B cell (primary cell): Measurements from ENCODE around the gene SHMT2. TPM values are rescaled to one million over a fixed set of nuclear protein-coding genes. Genes with fewer than 3 reads are reported as not detected.

ENCODE experiments used
- ATAC-seq: fragments of 200-7000 bp; cut with Tn5 transposase; one replicate; pipeline ENCODE4 v1.10.0; 2021; ENCODE audit warnings: low read depth, mild to moderate bottlenecking, moderate number of reproducible peaks, moderate library complexity
- CTCF ChIA-PET: fragments of 350-600 bp; sonication (Branson Sonifier 250); formaldehyde crosslinking; loops from one replicate; lab custom pipeline; 2021; ENCODE audit warnings: antibody characterized with exemption, inconsistent platforms; lab: Charles Lee
- POLR2A ChIA-PET: fragments of 350-600 bp; sonication (Branson Sonifier 250); formaldehyde crosslinking; loops from one replicate; lab custom pipeline; 2021; ENCODE audit warnings: antibody characterized with exemption; lab: Charles Lee
- DNase-seq: peaks from one replicate; pipeline ENCODE4 v3.0.0; 2013
- H2AFZ ChIP-seq: 2 replicates; pipeline ENCODE4 v1.6.1; 2012; ENCODE audit warnings: mild to moderate bottlenecking, low read depth, low read length; ENCODE audit not compliant: insufficient read depth, poor library complexity, severe bottlenecking
- H3K27ac ChIP-seq, 2 donors: 1 replicate in 1 of 2; 2 replicates in 1 of 2; pipeline ENCODE4 v1.5.1; 2012 to 2013; ENCODE audit warnings: low read length in 2 of 2, mild to moderate bottlenecking in 2 of 2, moderate library complexity in 1 of 2
- H3K27me3 ChIP-seq, 4 experiments: fragments of 200-600 bp in 1 of 4; sonication (generic) in 1 of 4; replicated peaks in 1 of 4; 1 replicate in 2 of 4; 2 replicates in 2 of 4; pipeline versions ENCODE4 v1.6.1 to v1.7.0; 2013 to 2016; ENCODE audit warnings: low read length in 3 of 4, mild to moderate bottlenecking in 2 of 4, mixed read lengths in 1 of 4, moderate library complexity in 1 of 4; ENCODE audit not compliant: insufficient read depth in 4 of 4, control insufficient read depth in 3 of 4; ENCODE audit errors: control extremely low read depth in 1 of 4
- H3K36me3 ChIP-seq, 2 experiments: replicated peaks in 1 of 2; 1 replicate in 1 of 2; 2 replicates in 1 of 2; pipeline versions ENCODE4 v1.6.1 to v1.7.1; 2013; ENCODE audit warnings: low read length in 1 of 2; ENCODE audit not compliant: insufficient read depth in 2 of 2, control insufficient read depth in 1 of 2; ENCODE audit errors: control extremely low read depth in 1 of 2, extremely low read depth in 1 of 2
- H3K4me1 ChIP-seq, 2 donors: fragments of 200-600 bp in 1 of 2; sonication (generic) in 1 of 2; 1 replicate in 1 of 2; 2 replicates in 1 of 2; pipeline versions ENCODE4 v1.5.1 to v1.6.1; 2013 to 2017; ENCODE audit warnings: low read length in 2 of 2; ENCODE audit not compliant: control insufficient read depth in 2 of 2, insufficient read depth in 2 of 2
- H3K4me2 ChIP-seq: replicated peaks from 2 replicates; pipeline ENCODE3; 2012; ENCODE audit warnings: mild to moderate bottlenecking, low read depth, low read length; ENCODE audit not compliant: poor library complexity, severe bottlenecking
- H3K4me3 ChIP-seq, 5 experiments: fragments of 200-600 bp in 1 of 5; sonication (generic) in 1 of 5; 1 replicate in 3 of 5; 2 replicates in 2 of 5; pipeline versions ENCODE4 v1.5.1 to v1.7.0; 2011 to 2016; ENCODE audit warnings: low read length in 4 of 5, mild to moderate bottlenecking in 4 of 5, low read depth in 2 of 5, control low read depth in 1 of 5, moderate library complexity in 1 of 5; ENCODE audit not compliant: insufficient read depth in 1 of 5; ENCODE audit errors: control extremely low read depth in 1 of 5, extremely low read depth in 1 of 5
- H3K79me2 ChIP-seq: fragments of 200-600 bp; sonication (generic); one replicate; pipeline ENCODE4 v1.6.0; 2016; ENCODE audit warnings: low read length; ENCODE audit not compliant: control insufficient read depth, insufficient read depth
- H3K9ac ChIP-seq: fragments of 200-600 bp; sonication (generic); 2 replicates; pipeline ENCODE4 v1.6.1; 2017; ENCODE audit warnings: mild to moderate bottlenecking, low read length, moderate library complexity
- H3K9me3 ChIP-seq, 3 donors: one replicate each; pipeline versions ENCODE4 v1.6.1 to v1.7.1; 2013; ENCODE audit warnings: low read length in 2 of 3; ENCODE audit not compliant: control insufficient read depth in 2 of 3, insufficient read depth in 1 of 3; ENCODE audit errors: control extremely low read depth in 1 of 3
- H4K20me1 ChIP-seq: 2 replicates; pipeline ENCODE4 v1.6.0; 2012; ENCODE audit warnings: mild to moderate bottlenecking, low read length; ENCODE audit not compliant: insufficient read depth, control insufficient read depth, poor library complexity, severe bottlenecking
- H3K27ac Mint-ChIP-seq: one replicate; pipeline ENCODE4 v1.8.0; 2021; ENCODE audit warnings: mixed read lengths
- H3K27me3 Mint-ChIP-seq: one replicate; pipeline ENCODE4 v1.8.0; 2021; ENCODE audit warnings: mixed read lengths
- H3K4me1 Mint-ChIP-seq: one replicate; pipeline ENCODE4 v1.8.0; 2021; ENCODE audit warnings: mixed read lengths
- H3K4me3 Mint-ChIP-seq: one replicate; pipeline ENCODE4 v1.8.0; 2021; ENCODE audit warnings: mixed read lengths
- H3K9me3 Mint-ChIP-seq: one replicate; pipeline ENCODE4 v1.8.0; 2022; ENCODE audit warnings: mixed read lengths; ENCODE audit not compliant: insufficient read depth
- CTCF ChIP-seq: fragments of 200-600 bp; IDR thresholded peaks from one replicate; pipeline ENCODE4 v1.8.0; 2022; ENCODE audit warnings: antibody characterized with exemption, mild to moderate bottlenecking
- EZH2 ChIP-seq: IDR thresholded peaks from 2 replicates; pipeline ENCODE4 v1.6.1; 2012; ENCODE audit warnings: borderline replicate concordance, low read depth, mild to moderate bottlenecking, moderate library complexity, low read length; ENCODE audit not compliant: insufficient read depth, poor library complexity, severe bottlenecking
- WGBS: methylation state at CpG from one replicate; pipeline ENCODE4 v1.1.5; 2013; ENCODE audit warnings: missing lambda C conversion rate; ENCODE audit not compliant: insufficient coverage; 5-methylcytosine and 5-hydroxymethylcytosine counted together
- intact Hi-C: fragments of 100-400 bp; cut with micrococcal nuclease; formaldehyde crosslinking; loops from one replicate; pipeline ENCODE4 v1.10.0; 2022
- polyA plus RNA-seq: library from polyadenylated mRNA; depleted of rRNA; stranded (reverse); fragments of >200 nt; gene quantifications from 2 replicates; pipeline ENCODE4 v1.2.3, GENCODE V29; 2012
- total RNA-seq, 2 donors: library from RNA; stranded (reverse); fragments of 120-200 nt in 1 of 2; gene quantifications; 1 replicate in 1 of 2; 2 replicates in 1 of 2; pipeline versions ENCODE4 v1.2.3 to v1.2.4, GENCODE V29; 2013 to 2022

Gene SHMT2
- total and polyA plus RNA-seq, 2 donors (not counting 1 experiment from before 2014, with no cell fraction given) = 166 to 236 TPM

- Histone ChIP-seq H3K27me3 (peaks cover 0 to 49% (median 28%) of the 10 kb centered on the region in 4 experiments), H3K9me3 (peaks cover 0 to 33% (median 0%) of the 10 kb centered on the region in 3 donors), H3K4me3 (peak overlapping the region in 3 of 5 experiments; percentile 1 to 39 (median 13)), H2AFZ (peak overlapping the region; percentile 39), H4K20me1 (peaks cover 22% of the 10 kb centered on the region), H3K4me1 (peaks cover 69 to 79% of the 10 kb centered on the region in 2 donors), H3K9ac (peak overlapping the region; percentile 29), H3K4me2 (peak overlapping the region; percentile 72), H3K79me2 (peaks cover 41% of the 10 kb centered on the region), H3K36me3 (peaks cover 0 to 17% of the 10 kb centered on the region in 2 experiments), H3K27ac (no peak overlapping the region)
- 19% methylated on average over 4 of the region's 8 CpGs for WGBS
- TF ChIP-seq EZH2 (no peak), CTCF (no peak)
- H3K4me3 Mint-ChIP-seq = peak overlapping the region; percentile 61
- DNase-seq = no peak
- no peak for ATAC-seq
- H3K9me3 Mint-ChIP-seq = no peaks in the 10 kb centered on the region
- H3K27me3 Mint-ChIP-seq = peaks cover 21% of the 10 kb centered on the region
- peak overlapping the region; percentile 27 for H3K27ac Mint-ChIP-seq
- intact Hi-C loops = loop anchor here (5.0 kb wide), 1 partner anchor 150 kb away; the partner anchor contains the start of gene NEMP1
- ChIA-PET CTCF (interaction anchor here (0.9 to 31.1 kb wide), 5 partner anchors 11 to 168 kb away, joined by 3 to 838 read pairs (median 3); partner anchors contain the start of genes NEMP1 and NXPH4), POLR2A (interaction anchor here (0.9 to 7.5 kb wide), 3 partner anchors 11 to 13 kb away, joined by 3 to 89 read pairs (median 28); partner anchors contain the start of gene NXPH4)
- peaks cover 78% of the 10 kb centered on the region for H3K4me1 Mint-ChIP-seq
Measured at GRCh38 chr12:57227315-57228115, 2.0 kb upstream of the SHMT2 start.
